ENCODE data around the gene DUOXA1.

Gene DUOXA1

GRCh38 chr15:45163508-45163856 is 33.8 kb upstream of the DUOXA1 start:
- no peak for DNase-seq (ENCODE audit: low spot score)
- no peak for TF ChIP-seq CTCF (IDR thresholded peaks at IDR 0.05; ENCODE audit: extremely low read depth, insufficient read depth, missing control alignments)
- in situ Hi-C loops (cut with MboI; ENCODE audit: low pct_unique_long_range_greater_than_20kb, low sequenced_read_pairs, unreplicated experiment): no loop called here

- in situ Hi-C loops (cut with MboI; ENCODE audit: low pct_unique_long_range_greater_than_20kb, low sequenced_read_pairs, unreplicated experiment): no loop called here
- DNase-seq (ENCODE audit: low spot score): peak; percentile 88
- TF ChIP-seq CTCF (IDR thresholded peaks at IDR 0.05; ENCODE audit: extremely low read depth, insufficient read depth, missing control alignments): peak; percentile 95
Measured at GRCh38 chr15:45162771-45163507, 33.3 kb upstream of the DUOXA1 start.

- in situ Hi-C loops (cut with MboI; ENCODE audit: low pct_unique_long_range_greater_than_20kb, low sequenced_read_pairs, unreplicated experiment): no loop called here
- no peak for DNase-seq (ENCODE audit: low spot score)
- TF ChIP-seq CTCF (IDR thresholded peaks at IDR 0.05; ENCODE audit: extremely low read depth, insufficient read depth, missing control alignments): no peak
Measured at GRCh38 chr15:45161666-45162065, 32.0 kb upstream of the DUOXA1 start.

- TF ChIP-seq CTCF (IDR thresholded peaks at IDR 0.05; ENCODE audit: extremely low read depth, insufficient read depth, missing control alignments): no peak
- in situ Hi-C loops (cut with MboI; ENCODE audit: low pct_unique_long_range_greater_than_20kb, low sequenced_read_pairs, unreplicated experiment): no loop called here
- DNase-seq (ENCODE audit: low spot score): no peak
Measured at GRCh38 chr15:45157974-45158373, 28.3 kb upstream of the DUOXA1 start.

GRCh38 chr15:45156744-45157455 is 27.2 kb upstream of the DUOXA1 start:
- in situ Hi-C loops (cut with MboI; ENCODE audit: low pct_unique_long_range_greater_than_20kb, low sequenced_read_pairs, unreplicated experiment): no loop called here
- no peak for DNase-seq (ENCODE audit: low spot score)
- no peak for TF ChIP-seq CTCF (IDR thresholded peaks at IDR 0.05; ENCODE audit: extremely low read depth, insufficient read depth, missing control alignments)

- no peak for TF ChIP-seq CTCF (IDR thresholded peaks at IDR 0.05; ENCODE audit: extremely low read depth, insufficient read depth, missing control alignments)
- in situ Hi-C loops (cut with MboI; ENCODE audit: low pct_unique_long_range_greater_than_20kb, low sequenced_read_pairs, unreplicated experiment): no loop called here
- DNase-seq (ENCODE audit: low spot score): no peak
Measured at GRCh38 chr15:45155739-45156138, 26.1 kb upstream of the DUOXA1 start.
